ENCODE measurements around the gene LIMS3. TPM values are rescaled to one million over a fixed set of nuclear protein-coding genes. Genes with fewer than 3 reads are reported as not detected.
"Not testable (repeated sequence)": the region's sequence is repeated elsewhere in the genome, so short reads cannot be mapped to it uniquely, and the experiment has no call there.

LIMS3 gene
- total RNA-seq, 2 experiments from 2014 or later: 3.3 TPM

- intact Hi-C loops (cut with micrococcal nuclease); H3K4me1 Mint-ChIP-seq (ENCODE audit: low read depth); H3K4me3 Mint-ChIP-seq; H3K27ac Mint-ChIP-seq; H3K9me3 Mint-ChIP-seq; POLR2A ChIA-PET; CTCF ChIA-PET; H3K27me3 Mint-ChIP-seq; H3K36me3 Mint-ChIP-seq; DNase-seq: not testable (repeated sequence)
These were observed 48.9 kb downstream of the LIMS3 start for GRCh38 chr2:109947262-109947958.

- H3K4me1 Mint-ChIP-seq (ENCODE audit: low read depth): not testable (repeated sequence)
These were observed 49.6 kb downstream of the LIMS3 start for GRCh38 chr2:109947959-109948520.

GRCh38 chr2:109950146-109950843, 51.8 kb downstream of the LIMS3 start:
- H3K4me3 Mint-ChIP-seq; H3K27ac Mint-ChIP-seq; H3K4me1 Mint-ChIP-seq (ENCODE audit: low read depth); POLR2A ChIA-PET; intact Hi-C loops (cut with micrococcal nuclease); H3K9me3 Mint-ChIP-seq; H3K36me3 Mint-ChIP-seq; DNase-seq; CTCF ChIA-PET; H3K27me3 Mint-ChIP-seq: not testable (repeated sequence)

More at GRCh38 chr2:109947959-109948520, 49.6 kb downstream of the LIMS3 start:
- DNase-seq; H3K4me3 Mint-ChIP-seq; H3K27ac Mint-ChIP-seq; intact Hi-C loops (cut with micrococcal nuclease); CTCF ChIA-PET; H3K27me3 Mint-ChIP-seq; POLR2A ChIA-PET; H3K36me3 Mint-ChIP-seq; H3K9me3 Mint-ChIP-seq: not testable (repeated sequence)

- H3K9me3 Mint-ChIP-seq; DNase-seq; CTCF ChIA-PET; intact Hi-C loops (cut with micrococcal nuclease); H3K36me3 Mint-ChIP-seq; POLR2A ChIA-PET; H3K4me1 Mint-ChIP-seq (ENCODE audit: low read depth); H3K4me3 Mint-ChIP-seq; H3K27me3 Mint-ChIP-seq; H3K27ac Mint-ChIP-seq: not testable (repeated sequence)
These were observed 65.5 kb downstream of the LIMS3 start for GRCh38 chr2:109963942-109964341.

GRCh38 chr2:109965482-109965881, 67.0 kb downstream of the LIMS3 start:
- H3K9me3 Mint-ChIP-seq; H3K4me1 Mint-ChIP-seq (ENCODE audit: low read depth); H3K27ac Mint-ChIP-seq; H3K36me3 Mint-ChIP-seq; intact Hi-C loops (cut with micrococcal nuclease); DNase-seq; H3K4me3 Mint-ChIP-seq; POLR2A ChIA-PET; H3K27me3 Mint-ChIP-seq; CTCF ChIA-PET: not testable (repeated sequence)

GRCh38 chr2:109966107-109966736, 67.7 kb downstream of the LIMS3 start:
- intact Hi-C loops (cut with micrococcal nuclease): not testable (repeated sequence)

GRCh38 chr2:109966858-109967257, 68.4 kb downstream of the LIMS3 start:
- DNase-seq; intact Hi-C loops (cut with micrococcal nuclease); H3K4me3 Mint-ChIP-seq; H3K27me3 Mint-ChIP-seq; H3K9me3 Mint-ChIP-seq; CTCF ChIA-PET; POLR2A ChIA-PET; H3K36me3 Mint-ChIP-seq; H3K27ac Mint-ChIP-seq; H3K4me1 Mint-ChIP-seq (ENCODE audit: low read depth): not testable (repeated sequence)

More at GRCh38 chr2:109966107-109966736, 67.7 kb downstream of the LIMS3 start:
- H3K27ac Mint-ChIP-seq; DNase-seq; H3K27me3 Mint-ChIP-seq; H3K4me1 Mint-ChIP-seq (ENCODE audit: low read depth); POLR2A ChIA-PET; H3K4me3 Mint-ChIP-seq; H3K36me3 Mint-ChIP-seq; H3K9me3 Mint-ChIP-seq; CTCF ChIA-PET: not testable (repeated sequence)

- DNase-seq; POLR2A ChIA-PET; CTCF ChIA-PET; H3K36me3 Mint-ChIP-seq; intact Hi-C loops (cut with micrococcal nuclease); H3K9me3 Mint-ChIP-seq; H3K27me3 Mint-ChIP-seq; H3K4me3 Mint-ChIP-seq; H3K27ac Mint-ChIP-seq; H3K4me1 Mint-ChIP-seq (ENCODE audit: low read depth): not testable (repeated sequence)
These were observed 71.4 kb downstream of the LIMS3 start for GRCh38 chr2:109969864-109970263.

- H3K4me3 Mint-ChIP-seq; DNase-seq; intact Hi-C loops (cut with micrococcal nuclease); H3K36me3 Mint-ChIP-seq; H3K4me1 Mint-ChIP-seq (ENCODE audit: low read depth); H3K27ac Mint-ChIP-seq; H3K27me3 Mint-ChIP-seq; CTCF ChIA-PET; POLR2A ChIA-PET; H3K9me3 Mint-ChIP-seq: not testable (repeated sequence)
These were observed 73.2 kb downstream of the LIMS3 start for GRCh38 chr2:109971710-109972109.

Other genes with a start within 250 kb of the LIMS3 start
- gene RGPD5, start 104.4 kb upstream of the LIMS3 start, total RNA-seq: 10 to 100 TPM; 35.1 to 38.6 TPM
- under 1 TPM; 0.17 to 0.31 TPM for gene MALL, start 217.1 kb downstream of the LIMS3 start, total RNA-seq

Data from activated CD4-positive, alpha-beta memory T cell treated with anti-CD3 and anti-CD28 coated beads for 36 hours (primary cell).